GM12878 (cell line): ENCODE results near the gene MRPL16. TPM values are rescaled to one million over a fixed set of nuclear protein-coding genes. Genes with fewer than 3 reads are reported as not detected.

Experiments used
- ATAC-seq: fragments of 200-7000 bp; cut with Tn5 transposase; 3 replicates; pipeline ENCODE4 v1.9.1; 2020; ENCODE audit warnings: mild to moderate bottlenecking, moderate library complexity
- BruUV-seq: library from RNA; stranded (reverse); fragments of 400-500 nt; replicated peaks from 2 replicates; lab custom pipeline; 2021; lab: Mats Ljungman, UMichigan
- CTCF ChIA-PET: fragments of 300-600 bp; sonication (Branson Sonifier 250); formaldehyde crosslinking; extraction: SDS; loops from one replicate; lab custom pipeline; 2021; ENCODE audit warnings: inconsistent platforms; lab: Yijun Ruan, JAX
- POLR2A ChIA-PET: fragments of 350-600 bp; formaldehyde crosslinking; extraction: SDS; loops from one replicate; lab custom pipeline; 2021; ENCODE audit warnings: inconsistent platforms; lab: Charles Lee
- RAD21 ChIA-PET: fragments of 300-600 bp; sonication (Branson Sonifier 250); formaldehyde crosslinking; loops from one replicate; lab custom pipeline; 2023; ENCODE audit warnings: antibody characterized with exemption; ENCODE audit not compliant: unreplicated experiment; lab: Charles Lee
- SMC1A ChIA-PET: fragments of 300-600 bp; sonication (Branson Sonifier 250); formaldehyde crosslinking; loops from one replicate; lab custom pipeline; 2023; ENCODE audit not compliant: unreplicated experiment, uncharacterized antibody; lab: Charles Lee
- DNase-seq: peaks from one replicate; pipeline ENCODE4 v3.0.0-alpha.2; 2011; ENCODE audit warnings: low read depth, low spot score
- FAIRE-seq: peaks from 3 replicates; lab custom pipeline; 2011; peaks lifted over from hg19 to GRCh38; lab: Jason Lieb, UNC
- H2AFZ ChIP-seq: 2 replicates; pipeline ENCODE4 v1.6.0; 2011; ENCODE audit warnings: low read depth, low read length, control low read depth; ENCODE audit not compliant: control insufficient read depth
- H3K27ac ChIP-seq: 2 replicates; pipeline ENCODE4 v1.5.1; 2011; ENCODE audit warnings: control low read depth; ENCODE audit not compliant: control insufficient read depth, insufficient read depth
- H3K27me3 ChIP-seq, 2 experiments: replicated peaks in 1 of 2; 2 replicates each; pipeline versions ENCODE4 v1.6.0 to v1.6.1; 2011; ENCODE audit warnings: low read length in 1 of 2; ENCODE audit not compliant: control insufficient read depth in 2 of 2, insufficient read depth in 2 of 2
- H3K36me3 ChIP-seq, 2 experiments: 2 replicates each; pipeline ENCODE4 v1.5.1; 2011; ENCODE audit warnings: low read length in 1 of 2; ENCODE audit not compliant: control insufficient read depth in 2 of 2, insufficient read depth in 2 of 2
- H3K4me1 ChIP-seq: 2 replicates; pipeline ENCODE4 v1.6.1; 2011; ENCODE audit warnings: mild to moderate bottlenecking, low read length, moderate library complexity, mixed read lengths; ENCODE audit not compliant: control insufficient read depth, insufficient read depth
- H3K4me2 ChIP-seq: 2 replicates; pipeline ENCODE4 v1.6.0; 2011; ENCODE audit warnings: control low read depth; ENCODE audit not compliant: control insufficient read depth, insufficient read depth
- H3K4me3 ChIP-seq: fragments of 200-600 bp; sonication (generic); 2 replicates; pipeline ENCODE4 v1.5.1; 2016
- H3K79me2 ChIP-seq: 2 replicates; pipeline ENCODE4 v1.6.0; 2011; ENCODE audit warnings: low read length; ENCODE audit not compliant: control insufficient read depth, insufficient read depth
- H3K9ac ChIP-seq: 2 replicates; pipeline ENCODE4 v1.8.0; 2011; ENCODE audit warnings: low read length, control low read depth, mixed read lengths; ENCODE audit not compliant: control insufficient read depth, insufficient read depth
- H3K9me3 ChIP-seq: replicated peaks from 3 replicates; pipeline ENCODE4 v1.5.1; 2011; ENCODE audit warnings: mild to moderate bottlenecking, low read length; ENCODE audit not compliant: control insufficient read depth, insufficient read depth
- H4K20me1 ChIP-seq: 2 replicates; pipeline ENCODE4 v1.6.0; 2011; ENCODE audit not compliant: control insufficient read depth, insufficient read depth
- CTCF ChIP-seq, 3 experiments: IDR thresholded peaks in 2 of 3; conservative IDR thresholded peaks in 1 of 3; 2 replicates each; pipeline ENCODE4 v1.5.1; 2011; ENCODE audit warnings: low read depth in 3 of 3, low read length in 3 of 3, mild to moderate bottlenecking in 3 of 3, control low read depth in 2 of 3, moderate library complexity in 2 of 3, inconsistent platforms in 1 of 3, mixed read lengths in 1 of 3; ENCODE audit not compliant: control insufficient read depth in 2 of 3, insufficient read depth in 1 of 3; ENCODE audit errors: extremely low read depth in 1 of 3
- DPF2 ChIP-seq: fragments of 450-650 bp; IDR thresholded peaks from 2 replicates; pipeline ENCODE4 v1.6.1; 2017; ENCODE audit warnings: mild to moderate bottlenecking
- HSF1 ChIP-seq: fragments of 150-350 bp; IDR thresholded peaks from 2 replicates; pipeline ENCODE4 v1.6.1; 2014; ENCODE audit warnings: mild to moderate bottlenecking, low read depth, low read length
- MYC ChIP-seq: IDR thresholded peaks from 2 replicates; pipeline ENCODE4 v1.6.1; 2011; ENCODE audit warnings: mild to moderate bottlenecking, low read length, moderate library complexity, inconsistent platforms; ENCODE audit not compliant: insufficient read depth, insufficient replicate concordance, insufficient read length, severe bottlenecking
- POU2F2 ChIP-seq: IDR thresholded peaks from 3 replicates; pipeline ENCODE4 v1.6.1; 2011; ENCODE audit warnings: low read depth, mild to moderate bottlenecking, low read length, borderline replicate concordance
- SMAD1 ChIP-seq: fragments of 450-650 bp; IDR thresholded peaks from 2 replicates; pipeline ENCODE4 v1.6.1; 2018; ENCODE audit warnings: mild to moderate bottlenecking, low read depth; ENCODE audit not compliant: partially characterized antibody
- SMAD5 ChIP-seq: IDR thresholded peaks from 2 replicates; pipeline ENCODE4 v1.6.1; 2016; ENCODE audit warnings: antibody characterized with exemption, low read depth
- SMARCA5 ChIP-seq: fragments of 450-650 bp; IDR thresholded peaks from 2 replicates; pipeline ENCODE4 v1.6.1; 2017; ENCODE audit warnings: mild to moderate bottlenecking
- SP1 ChIP-seq: IDR thresholded peaks from one replicate; pipeline ENCODE4 v1.6.1; 2011; ENCODE audit warnings: low read depth, low read length
- SPI1 ChIP-seq: IDR thresholded peaks from 2 replicates; pipeline ENCODE4 v1.6.1; 2011; ENCODE audit warnings: low read depth, mild to moderate bottlenecking, low read length, moderate library complexity, borderline replicate concordance; ENCODE audit not compliant: insufficient read depth
- STAT3 ChIP-seq: IDR thresholded peaks from 2 replicates; pipeline ENCODE4 v1.6.1; 2011; ENCODE audit warnings: low read depth, low read length, improper control_type of control experiment
- SUPT20H ChIP-seq: IDR thresholded peaks from 2 replicates; pipeline ENCODE4 v1.6.1; 2011; ENCODE audit warnings: low read depth, mild to moderate bottlenecking, low read length, moderate library complexity, borderline replicate concordance; ENCODE audit not compliant: control insufficient read depth
- TAF1 ChIP-seq: IDR thresholded peaks from 2 replicates; pipeline ENCODE4 v1.6.1; 2011; ENCODE audit warnings: mild to moderate bottlenecking, low read depth, low read length, borderline replicate concordance
- ZNF24 ChIP-seq: fragments of 450-650 bp; IDR thresholded peaks from 2 replicates; pipeline ENCODE4 v1.6.1; 2017; ENCODE audit warnings: antibody characterized with exemption, mild to moderate bottlenecking
- WGBS: methylation state at CpG from one replicate; pipeline ENCODE4 v1.1.6; 2016; ENCODE audit warnings: low lambda C conversion rate; ENCODE audit not compliant: insufficient replicate concordance, insufficient coverage; ENCODE audit errors: missing lambda C conversion rate; 5-methylcytosine and 5-hydroxymethylcytosine counted together
- in situ Hi-C: fragments of 300-500 bp; cut with MboI; formaldehyde crosslinking; loops from 9 replicates; pipeline ENCODE4 v1.14.3; 2018; ENCODE audit warnings: mixed read lengths
- intact Hi-C: fragments of 100-400 bp; cut with micrococcal nuclease; formaldehyde crosslinking; loops from one replicate; pipeline ENCODE4 v1.14.2; 2022; ENCODE audit not compliant: unreplicated experiment
- polyA plus RNA-seq, 11 experiments: library from polyadenylated mRNA; depleted of rRNA in 4 of 11; unstranded in 6 of 11; stranded (reverse) in 5 of 11; fragments of >200 nt; fragmentation: Nextera tagmentation in 4 of 11; fragmentation: Illumina TruSeq in 1 of 11; extraction: Ambion mirVana in 4 of 11; extraction: Trizol in 1 of 11; gene quantifications; 1 replicate in 1 of 11; 2 replicates in 10 of 11; pipeline versions ENCODE4 v1.2.1 to v1.2.3, GENCODE V29; 2011 to 2016; ENCODE audit warnings: inconsistent platforms in 2 of 11, missing spikeins in 2 of 11, low read depth in 1 of 11
- total RNA-seq, 4 experiments: library from RNA; depleted of rRNA in 3 of 4; stranded (reverse); fragments of >200 nt in 3 of 4; fragmentation: Illumina TruSeq in 1 of 4; extraction: Trizol in 1 of 4; gene quantifications; 2 replicates each; pipeline versions ENCODE4 v1.2.1 to v1.2.3, GENCODE V29; 2013 to 2021

MRPL16 gene
- total and polyA plus RNA-seq, 10 of the 15 experiments (the other 5 are each of a cell fraction or from before 2014, with no cell fraction given), result 38.2 to 167 (median 106) TPM

GRCh38 chr11:59857439-59858434, 47.2 kb upstream of the MRPL16 start:
- 21% methylated on average over 10 of the region's 10 CpGs for WGBS
- POLR2A ChIA-PET, result no interaction called here
- Histone ChIP-seq H4K20me1 (no peaks in the 10 kb centered on the region), H3K4me1 (no peaks in the 10 kb centered on the region), H3K4me3 (no peak overlapping the region), H3K4me2 (no peak overlapping the region), H3K36me3 (no peaks in the 10 kb centered on the region), H3K27ac (no peak overlapping the region), H2AFZ (no peak overlapping the region), H3K9me3 (no peaks in the 10 kb centered on the region), H3K27me3 (no peaks in the 10 kb centered on the region; a peak in 1 of 4 replicates), H3K79me2 (no peaks in the 10 kb centered on the region), H3K9ac (no peak overlapping the region)
- CTCF ChIA-PET, result interaction anchor here (1.1 kb wide), 1 partner anchor 394 kb away, joined by 4 read pairs; no protein-coding TSS in a partner anchor
- no TSS peak for BruUV-seq
- in situ Hi-C loops, result no loop called here
- SMC1A ChIA-PET, result no interaction called here
- RAD21 ChIA-PET, result no interaction called here
- no peak for ATAC-seq
- DNase-seq, result no peak
- intact Hi-C loops, result no loop called here
- FAIRE-seq, result no peak
- TF ChIP-seq SPI1 (no peak), TAF1 (no peak), MYC (no peak), SP1 (no peak), SUPT20H (no peak), SMAD5 (no peak)

- Histone ChIP-seq H3K4me1 (no peaks in the 10 kb centered on the region), H3K27ac (no peak overlapping the region), H3K4me3 (no peak overlapping the region), H3K79me2 (no peaks in the 10 kb centered on the region), H4K20me1 (no peaks in the 10 kb centered on the region), H3K36me3 (no peaks in the 10 kb centered on the region), H3K27me3 (no peaks in the 10 kb centered on the region), H3K9me3 (no peaks in the 10 kb centered on the region), H3K4me2 (no peak overlapping the region), H2AFZ (no peak overlapping the region), H3K9ac (no peak overlapping the region)
- intact Hi-C loops, result no loop called here
- no TSS peak for BruUV-seq
- POLR2A ChIA-PET, result no interaction called here
- SMC1A ChIA-PET, result no interaction called here
- CTCF ChIA-PET, result no interaction called here
- no peak for DNase-seq
- 3% methylated on average over 2 of the region's 2 CpGs for WGBS
- no peak for FAIRE-seq
- RAD21 ChIA-PET, result no interaction called here
- no peak for ATAC-seq
- in situ Hi-C loops, result no loop called here
- TF ChIP-seq DPF2 (no peak), STAT3 (no peak), ZNF24 (no peak), CTCF (IDR thresholded peaks at IDR 0.05 in 2 of 3, conservative IDR thresholded peaks at IDR 0.05 in 1 of 3; ENCODE audit: control insufficient read depth in 2 of 3, extremely low read depth in 1 of 3, insufficient read depth in 1 of 3, low read depth in 3 of 3, low read length in 3 of 3) (no peak), SMAD1 (no peak), SMARCA5 (no peak), HSF1 (no peak), POU2F2 (no peak)
Observed at GRCh38 chr11:59854871-59855270, 44.3 kb upstream of the MRPL16 start.
